ENCODE results near the gene FRS2.
"Not testable (repeated sequence)": the region's sequence is repeated elsewhere in the genome, so short reads cannot be mapped to it uniquely, and the experiment has no call there.

Gene FRS2, protein sequence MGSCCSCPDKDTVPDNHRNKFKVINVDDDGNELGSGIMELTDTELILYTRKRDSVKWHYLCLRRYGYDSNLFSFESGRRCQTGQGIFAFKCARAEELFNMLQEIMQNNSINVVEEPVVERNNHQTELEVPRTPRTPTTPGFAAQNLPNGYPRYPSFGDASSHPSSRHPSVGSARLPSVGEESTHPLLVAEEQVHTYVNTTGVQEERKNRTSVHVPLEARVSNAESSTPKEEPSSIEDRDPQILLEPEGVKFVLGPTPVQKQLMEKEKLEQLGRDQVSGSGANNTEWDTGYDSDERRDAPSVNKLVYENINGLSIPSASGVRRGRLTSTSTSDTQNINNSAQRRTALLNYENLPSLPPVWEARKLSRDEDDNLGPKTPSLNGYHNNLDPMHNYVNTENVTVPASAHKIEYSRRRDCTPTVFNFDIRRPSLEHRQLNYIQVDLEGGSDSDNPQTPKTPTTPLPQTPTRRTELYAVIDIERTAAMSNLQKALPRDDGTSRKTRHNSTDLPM

DNA sequence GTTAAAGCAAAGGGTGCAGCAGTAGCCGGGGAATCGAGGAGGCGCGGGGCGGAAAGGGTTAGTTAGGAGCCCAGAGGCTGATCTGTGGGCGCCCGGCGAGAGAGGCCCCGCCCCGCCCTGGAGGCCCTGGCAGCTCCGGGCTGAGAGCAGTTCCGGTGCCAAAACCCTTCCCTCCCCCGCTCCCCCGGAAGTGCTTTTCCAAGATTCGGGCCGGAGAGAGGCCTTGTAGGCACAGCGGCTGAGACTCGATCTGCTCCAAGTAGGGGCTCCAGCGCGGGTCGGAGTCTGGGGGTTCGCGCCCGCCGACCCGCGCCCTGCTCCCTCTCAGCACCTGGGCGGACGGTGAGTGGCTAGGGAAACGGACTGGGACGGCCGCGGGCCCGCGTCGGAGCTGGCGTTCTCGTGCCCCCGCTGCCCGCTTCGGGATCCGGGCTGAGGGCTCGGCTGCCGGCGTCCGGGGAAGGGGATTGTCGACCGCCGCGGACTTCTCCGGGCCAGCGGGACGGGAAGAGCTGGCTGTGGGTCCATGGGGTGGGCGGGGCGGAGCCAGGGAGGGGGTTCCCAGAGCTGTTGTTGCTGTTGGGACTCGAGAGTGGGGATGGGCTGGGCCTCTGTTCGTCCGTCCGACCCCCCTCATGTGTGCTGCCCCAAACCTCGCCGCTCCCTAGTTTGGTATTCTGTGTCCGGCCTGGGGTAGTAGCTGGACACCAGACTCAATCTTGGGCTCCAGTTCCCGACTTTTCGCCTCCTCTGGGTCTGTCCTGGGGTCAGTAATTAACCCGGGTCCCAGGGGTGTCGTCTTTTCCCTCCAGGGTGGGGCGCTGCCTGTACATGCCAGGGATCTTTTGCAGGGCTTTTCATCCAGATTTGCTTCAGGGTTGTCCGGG is at the start of gene FRS2:
Gene FRS2 (plus strand): TSS at position 200 of the 887 bp plus-strand sequence. CDS start 98,643 bp downstream, outside the sequence.
- DNase-seq (ENCODE audit: low read depth in 2 of 2), result peak; percentile 70 to 85

DNA sequence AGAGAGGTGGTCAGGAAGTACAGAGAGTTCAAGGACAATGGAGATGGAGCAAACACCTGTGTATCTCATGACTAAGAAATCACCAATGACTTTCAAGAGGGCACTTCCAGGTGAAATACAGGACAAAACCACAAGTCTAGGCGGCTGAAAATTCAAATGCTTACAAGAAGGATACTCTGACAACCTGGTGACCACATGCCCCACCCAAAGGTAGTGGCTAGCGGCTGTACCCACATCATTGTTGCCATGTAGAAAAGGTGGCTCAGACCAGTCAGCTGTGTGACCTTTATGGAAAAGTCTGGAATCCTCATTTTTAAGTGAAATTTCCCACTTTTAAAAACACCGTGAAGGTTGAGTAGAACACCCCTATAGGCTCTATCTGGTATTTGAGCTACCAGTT is 48.6 kb upstream of the FRS2 start:
- no peak for DNase-seq (ENCODE audit: low read depth in 2 of 2)

DNA sequence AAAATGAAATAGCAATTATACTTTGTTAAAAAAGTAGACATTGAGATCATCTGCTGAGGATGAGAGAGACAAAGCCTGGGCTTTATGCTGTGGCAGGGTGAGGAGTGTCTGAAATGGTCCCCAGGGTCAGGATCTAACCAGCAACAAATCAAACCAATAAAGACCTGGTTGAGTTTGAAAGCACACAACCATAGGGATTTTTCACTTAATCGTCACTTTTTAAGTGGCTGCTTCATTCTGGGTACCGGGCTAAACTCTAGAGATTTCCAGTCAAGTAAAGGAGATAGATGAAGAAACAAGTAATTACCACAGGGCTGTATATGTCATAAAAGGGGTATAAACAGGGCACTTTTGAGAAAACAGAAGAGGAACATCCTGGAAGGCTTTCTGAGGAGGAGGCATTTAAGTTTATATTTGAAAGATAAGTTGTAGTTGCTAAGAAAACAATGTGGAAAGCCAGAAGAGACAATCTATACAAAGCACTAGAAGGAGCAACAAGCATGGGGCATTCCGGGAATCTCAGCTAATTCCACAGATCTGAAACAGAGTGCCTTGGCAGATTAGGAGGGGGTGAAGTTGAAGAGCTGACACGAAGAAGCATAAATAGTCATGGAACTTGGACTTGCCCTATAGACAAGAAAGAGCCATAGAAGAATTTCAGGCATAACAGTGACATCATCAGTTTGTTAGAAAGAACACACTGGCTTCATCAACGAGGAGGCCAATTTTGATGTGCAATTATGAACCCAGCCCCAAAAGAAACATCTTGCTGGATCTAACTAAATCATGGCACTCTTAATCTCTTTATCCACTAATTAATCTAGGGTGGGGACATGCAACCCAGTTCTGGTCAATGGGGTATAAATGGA is 46.9 kb upstream of the FRS2 start:
- DNase-seq (ENCODE audit: low read depth in 2 of 2), result no peak

DNA sequence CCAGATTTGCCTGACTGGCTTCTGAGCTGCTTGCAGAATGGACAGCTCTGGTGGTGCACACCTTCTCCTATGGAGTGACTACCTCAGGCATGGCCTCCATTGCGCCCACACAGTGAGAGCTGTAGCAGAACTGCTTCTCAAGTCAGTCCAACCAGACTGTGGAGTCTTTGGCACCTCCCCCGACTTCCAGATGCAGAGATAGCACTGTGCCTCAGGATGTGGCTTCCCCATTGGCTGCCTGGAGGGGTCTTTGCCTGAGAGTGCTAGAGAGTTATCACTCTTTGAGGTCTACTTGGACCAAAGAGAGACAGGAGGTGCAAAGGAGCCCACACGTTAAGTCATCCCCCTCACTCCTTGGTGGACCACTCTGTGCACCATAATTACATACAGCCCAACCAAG is 44.8 kb upstream of the FRS2 start:
- DNase-seq (ENCODE audit: low read depth in 2 of 2), result no peak

DNA sequence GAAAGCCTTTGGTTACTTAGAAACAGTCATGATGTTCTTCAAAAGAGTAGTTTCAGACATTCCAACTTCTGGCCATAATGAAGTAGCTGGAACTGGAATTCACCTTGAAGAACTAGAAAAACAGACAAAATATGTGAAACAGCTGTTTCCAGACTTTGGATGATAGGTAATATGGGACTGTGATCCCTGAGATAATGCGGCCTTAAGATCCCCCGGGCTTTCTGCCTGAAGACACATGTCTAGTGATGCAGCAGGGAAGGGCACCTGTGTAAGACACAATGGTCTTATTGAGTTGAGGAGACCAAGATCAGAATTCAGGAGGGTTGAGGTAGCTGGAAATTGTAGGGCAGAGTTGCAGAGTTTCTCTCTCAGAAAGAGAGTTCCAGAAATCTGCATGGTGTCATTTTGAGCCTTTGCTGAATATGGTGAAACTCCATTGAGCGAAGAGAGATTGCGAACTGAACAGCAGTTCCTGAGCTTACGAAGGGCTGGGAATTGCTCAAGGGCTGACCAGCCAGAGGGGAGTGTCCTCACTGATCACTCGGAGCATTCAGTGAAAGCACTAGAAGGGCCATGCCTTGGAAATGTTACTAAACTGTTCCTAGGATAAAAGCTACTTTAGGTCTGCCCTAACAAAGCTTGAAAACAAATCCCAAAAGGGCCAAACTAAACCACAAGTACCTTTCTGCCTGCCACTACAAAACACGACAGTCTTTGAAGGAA is 41.7 kb upstream of the FRS2 start:
- no peak for DNase-seq (ENCODE audit: low read depth in 2 of 2)

DNA sequence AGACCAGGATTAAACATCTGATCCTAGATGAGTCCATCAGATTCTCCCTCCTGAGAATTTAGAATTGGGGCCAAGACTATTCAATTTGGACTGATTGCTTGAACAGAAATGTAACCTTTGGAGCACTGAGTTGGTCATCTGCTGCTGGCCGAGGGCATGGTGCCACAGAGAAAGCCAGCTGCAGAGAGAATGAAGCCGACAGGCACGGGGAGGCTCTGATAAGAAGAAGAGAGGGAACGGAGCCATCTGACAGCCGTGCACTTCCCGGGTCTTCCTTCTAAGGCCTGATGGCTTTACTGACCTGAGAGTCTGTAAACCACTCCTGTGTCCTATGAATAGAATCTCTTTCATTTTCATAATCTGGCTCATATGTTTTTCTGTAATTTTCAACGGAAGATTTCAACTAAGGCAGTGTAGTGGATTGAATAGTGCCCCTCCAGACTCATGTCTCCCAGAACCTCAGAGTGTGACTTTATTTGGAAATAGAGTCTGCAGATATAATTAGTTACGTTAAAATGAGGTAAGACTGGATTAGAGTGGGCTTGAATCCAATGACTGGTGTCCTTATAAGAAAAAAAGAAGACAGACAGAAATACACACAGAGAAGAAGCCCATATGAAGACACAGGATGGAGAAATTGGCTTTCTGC is 39.1 kb upstream of the FRS2 start:
- no peak for DNase-seq (ENCODE audit: low read depth in 2 of 2)

DNA sequence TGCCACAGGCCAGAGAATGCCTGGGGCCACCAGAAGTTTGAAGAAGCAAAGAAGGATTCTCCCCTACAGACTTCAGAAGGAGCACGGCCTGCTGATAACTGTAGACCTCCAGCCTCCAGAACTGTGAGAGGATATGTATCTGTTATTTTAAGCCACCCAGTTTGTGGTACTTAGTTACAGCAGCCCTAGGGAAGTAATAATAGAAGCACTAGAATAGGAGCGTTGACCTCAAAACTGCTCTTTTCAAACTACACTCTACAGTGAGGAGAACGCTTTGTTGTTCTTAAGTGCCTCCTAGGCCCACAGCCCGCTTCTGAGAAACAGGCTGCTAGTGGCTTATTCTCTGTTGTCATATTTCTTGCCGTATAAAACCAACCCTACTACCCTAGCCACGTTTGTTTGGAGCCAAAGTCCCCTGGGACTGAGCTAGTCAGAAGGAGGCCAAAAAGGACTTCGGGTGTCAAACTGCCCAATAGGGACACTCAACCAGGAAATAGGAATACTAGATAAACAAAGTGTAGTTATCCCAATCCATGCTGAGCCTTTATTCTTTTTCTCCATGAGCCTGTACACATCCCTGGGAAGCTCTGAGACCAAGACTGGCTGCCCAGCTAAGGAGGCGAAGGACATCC is 38.5 kb upstream of the FRS2 start:
- DNase-seq (ENCODE audit: low read depth in 2 of 2), result no peak

DNA sequence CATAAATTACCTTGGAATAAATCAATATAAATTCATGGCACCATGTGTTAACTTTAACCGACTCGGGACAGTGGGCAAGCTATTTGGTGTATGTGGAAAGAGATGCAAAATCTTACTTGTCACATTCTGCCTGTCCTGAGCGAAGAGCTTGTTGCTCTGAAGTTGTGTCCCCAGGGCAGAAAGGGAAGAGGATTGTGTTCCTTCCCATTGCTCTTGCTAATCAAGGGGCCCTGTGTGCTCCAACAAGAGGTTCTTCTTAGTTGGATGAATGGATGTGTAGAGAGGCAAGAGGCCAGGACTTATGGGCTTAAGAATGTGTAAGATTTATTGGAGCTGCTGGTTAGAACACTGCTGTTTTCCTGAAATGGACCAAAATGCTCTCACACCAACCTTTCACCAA is 36.5 kb upstream of the FRS2 start:
- DNase-seq (ENCODE audit: low read depth in 2 of 2), result no peak

DNA sequence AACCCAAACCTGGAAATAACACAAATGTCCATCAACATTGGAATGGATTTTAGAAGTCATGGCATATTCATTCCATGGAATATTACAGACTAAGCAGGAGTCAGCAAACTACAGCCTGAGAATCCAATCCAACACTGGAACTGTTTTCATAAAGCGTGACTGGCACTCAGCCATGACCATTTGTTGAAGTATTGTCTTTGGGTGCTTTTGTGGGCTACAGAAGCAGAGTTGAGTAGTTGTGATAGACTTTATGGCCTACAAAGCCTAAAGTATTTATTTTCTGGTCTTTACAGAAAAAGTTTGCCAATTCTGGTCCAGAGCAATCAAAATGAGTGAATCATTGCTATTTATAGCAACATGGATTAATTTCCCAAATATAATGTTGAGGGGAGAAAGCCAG is 34.5 kb upstream of the FRS2 start:
- no peak for DNase-seq (ENCODE audit: low read depth in 2 of 2)

DNA sequence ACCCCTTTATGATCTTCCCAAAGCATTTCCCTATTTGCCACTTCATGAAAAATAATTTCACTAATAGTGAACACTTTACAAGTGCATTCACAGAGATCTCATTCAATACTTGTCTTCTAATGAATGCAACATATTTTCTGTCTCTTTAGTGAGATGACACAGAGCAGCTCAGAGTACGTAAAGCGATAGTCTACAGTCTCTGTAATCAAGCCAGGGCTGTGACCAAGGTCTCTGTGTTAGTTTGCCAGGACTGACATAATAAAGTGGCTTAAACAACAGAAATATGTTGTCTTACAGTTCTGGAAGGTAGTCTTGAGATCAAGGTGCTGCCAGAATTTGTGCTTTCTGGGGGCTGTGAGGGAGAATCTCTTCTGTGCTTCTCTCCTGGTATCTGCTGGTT is 33.1 kb upstream of the FRS2 start:
- no peak for DNase-seq (ENCODE audit: low read depth in 2 of 2)

DNA sequence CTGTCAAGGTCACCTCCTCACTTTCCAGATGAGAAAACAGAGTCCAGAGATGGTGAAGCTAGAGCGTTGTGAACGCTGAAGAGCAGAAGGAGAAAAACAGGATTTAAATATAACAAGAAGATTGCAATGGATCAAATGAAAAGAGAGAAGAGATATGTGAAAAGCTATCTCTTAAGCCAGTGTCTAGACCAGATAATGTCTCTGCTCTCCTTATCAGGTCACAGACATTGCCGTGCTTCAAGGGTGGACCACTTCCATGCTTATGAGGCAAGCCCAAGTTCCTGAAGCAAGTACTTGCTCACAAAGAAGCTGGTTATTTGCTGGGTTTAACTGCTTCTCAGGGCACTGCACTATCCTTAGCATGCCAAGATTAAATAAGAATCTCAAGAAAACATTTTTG is 31.6 kb upstream of the FRS2 start:
- DNase-seq (ENCODE audit: low read depth in 2 of 2), result no peak

DNA sequence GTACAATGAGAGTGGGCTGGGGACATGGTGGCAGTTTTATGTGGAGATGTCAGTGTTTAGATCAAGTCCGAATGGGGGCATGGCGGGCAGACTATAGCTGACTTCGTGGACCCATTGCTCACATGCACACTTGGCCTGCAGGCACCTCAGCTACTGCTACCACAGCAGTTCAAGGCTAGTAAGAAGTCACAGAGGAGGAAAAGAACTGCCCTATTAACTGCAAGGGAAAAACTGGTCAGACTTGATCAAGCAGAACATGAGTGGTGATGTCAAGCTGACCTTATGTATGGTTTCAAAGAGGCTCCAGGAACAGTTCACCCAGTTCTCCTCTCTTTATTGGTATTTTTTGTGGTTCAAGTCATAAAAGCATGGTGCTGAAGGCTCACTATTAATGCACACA is 30.2 kb upstream of the FRS2 start:
- DNase-seq (ENCODE audit: low read depth in 2 of 2), result no peak

DNA sequence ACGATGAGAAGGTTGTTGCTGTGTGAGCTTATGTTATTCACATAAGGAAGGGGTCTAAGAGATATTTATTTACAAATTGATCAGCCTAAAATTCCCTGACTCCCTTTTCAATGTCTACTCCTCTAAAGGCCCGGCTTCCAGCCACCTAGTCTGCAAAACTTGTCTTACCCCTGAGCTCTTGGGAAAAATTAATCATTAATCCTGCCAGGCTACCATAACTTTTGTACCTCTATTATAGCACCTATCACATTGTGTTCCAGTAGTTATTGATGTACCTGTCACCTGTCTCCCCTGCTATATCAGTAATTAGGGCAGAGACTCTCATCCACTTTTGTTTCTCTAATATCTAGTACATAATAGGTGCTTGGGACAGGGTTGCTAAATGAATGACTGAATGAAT is 29.3 kb upstream of the FRS2 start:
- DNase-seq (ENCODE audit: low read depth in 2 of 2), result no peak

DNA sequence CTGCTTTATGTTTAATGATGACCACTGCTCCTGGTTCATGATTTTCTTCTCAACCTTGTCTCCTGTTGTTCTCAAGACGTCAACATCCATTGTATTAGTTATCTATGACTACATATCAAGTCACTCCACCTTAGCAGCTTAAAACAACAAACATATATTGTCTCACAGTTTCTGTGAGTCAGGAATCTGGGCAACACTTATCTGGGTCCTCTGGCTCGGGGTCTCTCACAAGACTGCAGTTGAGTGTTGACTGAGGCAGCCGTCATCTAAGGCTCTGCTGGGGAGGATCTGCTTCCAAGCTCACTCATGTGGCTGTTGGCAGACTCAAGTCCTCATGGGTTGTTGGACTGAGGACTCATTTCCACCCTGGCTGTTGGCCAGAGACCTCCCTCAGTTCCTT is 27.3 kb upstream of the FRS2 start:
- no peak for DNase-seq (ENCODE audit: low read depth in 2 of 2)

DNA sequence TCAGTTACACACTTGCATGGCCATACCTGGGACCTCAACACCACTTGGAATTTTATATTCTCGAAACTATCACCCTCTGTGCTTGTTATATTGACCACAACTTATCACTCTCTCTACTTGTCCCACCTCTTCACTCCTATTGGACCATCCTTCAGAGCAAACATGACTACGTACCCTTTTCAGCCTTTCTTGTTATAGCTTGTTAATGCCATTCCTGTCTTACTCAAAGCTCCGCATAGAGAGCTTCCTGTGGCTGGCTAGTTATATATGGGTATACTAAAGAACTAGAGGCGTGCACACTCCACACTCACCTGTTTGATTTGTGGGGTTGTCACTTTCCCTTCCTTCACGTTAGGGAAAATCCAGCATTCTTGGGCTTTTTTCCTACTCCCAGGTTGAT is 26.3 kb upstream of the FRS2 start:
- no peak for DNase-seq (ENCODE audit: low read depth in 2 of 2)

DNA sequence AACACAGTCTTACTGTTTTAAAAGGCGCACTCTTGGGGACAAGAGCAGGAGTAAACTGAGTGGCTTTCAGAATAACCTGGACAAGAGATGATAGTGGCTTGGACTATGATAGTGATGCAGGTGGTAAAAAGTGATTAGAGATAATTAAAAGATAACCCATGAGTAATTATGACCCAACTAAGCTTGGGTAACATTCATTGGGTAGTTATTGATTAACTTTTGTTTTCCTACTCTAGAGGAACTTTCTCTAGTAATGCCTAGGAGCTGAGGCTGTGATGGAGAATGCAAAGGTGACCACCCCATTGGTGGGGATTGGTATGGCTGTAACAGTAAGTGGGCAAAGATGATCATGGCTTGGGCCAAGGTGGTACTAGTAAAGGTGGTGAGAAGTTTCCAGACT is 22.3 kb upstream of the FRS2 start:
- DNase-seq (ENCODE audit: low read depth in 2 of 2), result no peak

DNA sequence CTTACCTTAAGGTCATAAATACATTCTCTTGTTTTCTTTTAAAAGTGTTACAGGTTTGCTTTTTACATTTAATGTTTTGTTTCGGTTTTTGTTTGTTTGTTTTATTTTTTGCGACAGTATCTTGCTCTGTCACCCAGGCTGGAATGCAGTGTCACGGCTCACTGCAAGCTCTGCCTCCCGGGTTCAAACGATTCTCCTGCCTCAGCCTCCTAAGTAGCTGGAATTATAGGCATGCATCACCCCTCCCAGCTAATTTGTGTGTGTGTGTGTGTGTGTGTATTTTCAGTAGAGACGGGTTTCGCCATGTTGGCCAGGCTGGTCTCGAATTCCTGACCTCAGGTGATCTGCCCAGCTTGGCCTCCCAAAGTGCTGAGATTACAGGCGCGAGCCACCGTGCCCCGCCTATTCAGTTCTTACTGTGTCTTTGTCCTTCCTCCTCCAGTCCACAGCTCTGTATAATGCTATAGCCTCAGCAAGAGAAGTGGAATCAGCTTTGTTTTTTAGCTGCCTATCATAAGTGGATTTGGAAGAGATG is 17.5 kb upstream of the FRS2 start:
- not testable (repeated sequence) for DNase-seq (ENCODE audit: low read depth in 2 of 2)

DNA sequence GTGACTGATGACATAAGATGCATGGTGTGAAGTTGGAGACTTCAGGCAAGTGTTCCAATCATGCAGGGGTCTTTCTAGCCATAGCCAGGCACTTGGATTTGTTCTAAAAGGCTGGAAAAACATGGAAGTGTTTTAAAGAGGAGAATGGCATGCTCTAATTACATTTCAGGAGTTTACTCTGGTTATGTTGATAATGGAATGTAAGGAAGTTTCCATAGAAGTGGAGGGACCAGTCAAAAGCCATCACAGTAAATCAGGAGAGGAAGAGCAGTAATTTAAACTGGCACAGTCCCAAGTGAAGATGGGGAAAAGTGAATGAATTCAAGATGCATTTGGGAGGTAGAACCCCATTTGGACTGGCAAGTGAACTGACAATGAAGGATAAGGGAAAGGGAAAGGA is 13.9 kb upstream of the FRS2 start:
- DNase-seq (ENCODE audit: low read depth in 2 of 2), result no peak

DNA sequence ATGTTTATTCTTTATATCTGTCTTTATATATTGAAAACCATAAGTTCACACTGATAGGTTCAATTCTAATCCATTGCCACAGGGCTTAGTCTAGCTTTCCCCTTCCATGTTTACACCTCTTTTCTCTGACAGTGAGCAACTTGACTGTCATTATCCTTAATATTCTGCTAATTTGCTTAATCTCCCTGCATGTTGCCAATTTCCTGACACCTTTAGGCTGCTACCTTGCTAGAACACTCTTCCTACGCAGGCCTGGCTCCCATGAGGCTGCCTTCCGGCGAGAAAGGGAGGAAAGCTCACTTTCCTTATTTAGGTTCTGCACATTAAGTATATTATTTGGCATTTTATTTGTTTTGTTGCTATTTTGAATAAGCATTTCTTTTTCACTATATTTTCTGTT is 12.8 kb upstream of the FRS2 start:
- DNase-seq (ENCODE audit: low read depth in 2 of 2), result no peak

DNA sequence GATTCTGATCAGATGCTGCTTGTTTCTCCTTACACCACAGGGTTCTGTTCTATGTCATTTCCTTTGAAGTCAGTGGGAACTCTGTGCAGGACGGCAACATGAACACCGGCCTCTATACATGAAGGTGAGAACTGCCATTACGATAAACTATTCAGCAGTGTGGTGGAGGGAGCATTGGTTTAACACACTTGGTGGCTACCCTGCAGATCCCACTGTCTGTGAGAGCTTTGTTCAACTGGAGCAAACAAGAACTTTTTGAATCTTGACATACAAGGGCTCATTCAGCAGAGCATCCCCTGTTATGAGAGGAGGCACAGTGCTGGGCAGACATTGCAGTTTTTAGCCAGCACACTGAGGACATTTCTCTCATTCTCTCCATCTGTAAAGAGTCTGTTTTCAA is 10.7 kb upstream of the FRS2 start:
- DNase-seq (ENCODE audit: low read depth in 2 of 2), result no peak

All from stimulated activated CD4-positive, alpha-beta T cell treated with anti-CD3 and anti-CD28 coated beads, Interleukin-1b, Interleukin-23, amount 100 ng/mL, for 4 hours (primary cell).